Prostate gland (tissue), 2 donors: ENCODE results near the gene BCL6B.

ENCODE experiments used
- CTCF ChIP-seq, 4 experiments: fragments of 200-600 bp in 2 of 4; fragments of 450-650 bp in 2 of 4; sonication (generic) in 2 of 4; IDR thresholded peaks; 1 replicate in 3 of 4; 2 replicates in 1 of 4; pipeline ENCODE4 v1.5.1; 2016 to 2019; ENCODE audit warnings: antibody characterized with exemption in 4 of 4, mild to moderate bottlenecking in 2 of 4, moderate library complexity in 2 of 4
- POLR2AphosphoS5 ChIP-seq: sonication (generic); formaldehyde crosslinking; IDR thresholded peaks from one replicate; pipeline ENCODE4 v1.6.1; 2017; ENCODE audit warnings: antibody characterized with exemption

- TF ChIP-seq POLR2AphosphoS5 (no peak), CTCF (IDR thresholded peaks at IDR 0.05) (no peak)
Observed at GRCh38 chr17:7019367-7019766, 3.5 kb upstream of the BCL6B start.
